ENCODE measurements around the gene ZCCHC9.
"Not testable (repeated sequence)": the region's sequence is repeated elsewhere in the genome, so short reads cannot be mapped to it uniquely, and the experiment has no call there.

ZCCHC9 gene

GRCh38 chr5:81310402-81311063 lies 9.1 kb downstream of the ZCCHC9 start:
- no peak for DNase-seq

- DNase-seq = no peak
Observed at GRCh38 chr5:81313278-81313677, 11.9 kb downstream of the ZCCHC9 start.

GRCh38 chr5:81313686-81314085 lies 12.3 kb downstream of the ZCCHC9 start:
- DNase-seq = no peak

GRCh38 chr5:81314581-81314980 lies 13.2 kb downstream of the ZCCHC9 start:
- no peak for DNase-seq

GRCh38 chr5:81315336-81315735 lies 13.9 kb downstream of the ZCCHC9 start:
- DNase-seq = no peak

GRCh38 chr5:81315830-81316229 lies 14.4 kb downstream of the ZCCHC9 start:
- DNase-seq = no peak

- no peak for DNase-seq
Observed at GRCh38 chr5:81316571-81316970, 15.2 kb downstream of the ZCCHC9 start.

GRCh38 chr5:81317536-81317935 lies 16.1 kb downstream of the ZCCHC9 start:
- no peak for DNase-seq

- no peak for DNase-seq
Observed at GRCh38 chr5:81326554-81326953, 25.2 kb downstream of the ZCCHC9 start.

- no peak for DNase-seq
Observed at GRCh38 chr5:81334304-81335061, 33.1 kb downstream of the ZCCHC9 start.

GRCh38 chr5:81335946-81336345 lies 34.6 kb downstream of the ZCCHC9 start:
- DNase-seq = no peak

- no peak for DNase-seq
Observed at GRCh38 chr5:81336556-81336955, 35.2 kb downstream of the ZCCHC9 start.

- no peak for DNase-seq
Observed at GRCh38 chr5:81337803-81338202, 36.4 kb downstream of the ZCCHC9 start.

GRCh38 chr5:81338213-81338612 lies 36.8 kb downstream of the ZCCHC9 start:
- DNase-seq = not testable (repeated sequence)

GRCh38 chr5:81344736-81345135 lies 43.3 kb downstream of the ZCCHC9 start:
- no peak for DNase-seq

- no peak for DNase-seq
Observed at GRCh38 chr5:81345411-81346003, 44.1 kb downstream of the ZCCHC9 start.

GRCh38 chr5:81349161-81349560 lies 47.8 kb downstream of the ZCCHC9 start:
- DNase-seq = no peak

- no peak for DNase-seq
Observed at GRCh38 chr5:81350507-81350906, 49.1 kb downstream of the ZCCHC9 start.

- no peak for DNase-seq
Observed at GRCh38 chr5:81353189-81353588, 51.8 kb downstream of the ZCCHC9 start.

GRCh38 chr5:81354093-81354492 lies 52.7 kb downstream of the ZCCHC9 start:
- no peak for DNase-seq

- DNase-seq = no peak
Observed at GRCh38 chr5:81355291-81356251, 54.2 kb downstream of the ZCCHC9 start.

- DNase-seq = no peak
Observed at GRCh38 chr5:81359108-81359507, 57.7 kb downstream of the ZCCHC9 start.

GRCh38 chr5:81359881-81360280 lies 58.5 kb downstream of the ZCCHC9 start:
- DNase-seq = no peak
